GM21390 (cell line): ENCODE results near the gene KBTBD7.
"Not testable (repeated sequence)": the region's sequence is repeated elsewhere in the genome, so short reads cannot be mapped to it uniquely, and the experiment has no call there.

Source experiments
- ATAC-seq: cut with Tn5 transposase; IDR thresholded peaks from one replicate; pipeline ENCODE4 v1.9.1; 2021; ENCODE audit not compliant: unreplicated experiment

KBTBD7 gene

DNA sequence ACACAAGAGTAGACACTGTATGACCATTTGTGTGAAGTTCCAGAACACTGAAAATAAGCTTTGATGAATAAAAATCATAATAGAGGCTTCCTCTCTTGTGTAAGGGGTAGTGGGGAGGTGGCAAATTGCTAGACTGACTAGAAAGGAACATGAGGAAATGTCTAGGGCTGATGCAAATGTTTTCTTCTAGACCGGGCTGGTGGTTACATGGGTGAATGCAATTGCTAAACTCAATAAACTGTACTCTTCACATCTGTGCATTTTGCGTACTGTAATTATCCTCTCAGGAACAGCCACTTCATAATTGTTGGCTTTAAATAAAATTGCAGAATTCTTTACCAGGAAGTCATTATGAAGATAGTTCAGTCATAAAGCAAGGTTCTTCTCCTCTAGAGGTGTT, 5.2 kb upstream of the KBTBD7 start:
- peak; percentile 66 for ATAC-seq

DNA sequence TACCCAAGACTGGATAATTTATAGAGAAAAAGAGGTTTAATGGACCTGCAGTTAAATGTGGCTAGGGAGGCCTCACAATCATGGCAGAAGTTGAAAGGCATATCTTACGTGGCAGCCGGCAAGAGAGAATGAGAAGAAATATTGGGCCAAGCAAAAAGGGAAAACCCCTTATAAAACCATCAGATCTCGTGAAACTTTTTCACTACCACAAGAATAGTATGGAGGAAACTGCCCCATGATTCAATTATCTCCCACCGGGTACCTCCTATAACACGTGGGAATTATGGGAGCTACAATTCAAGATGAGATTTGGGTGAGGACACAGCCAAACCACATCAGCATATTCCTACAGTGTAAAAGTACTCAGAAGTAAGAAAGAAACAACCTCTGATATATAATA, 4.7 kb upstream of the KBTBD7 start:
- ATAC-seq = no peak

DNA sequence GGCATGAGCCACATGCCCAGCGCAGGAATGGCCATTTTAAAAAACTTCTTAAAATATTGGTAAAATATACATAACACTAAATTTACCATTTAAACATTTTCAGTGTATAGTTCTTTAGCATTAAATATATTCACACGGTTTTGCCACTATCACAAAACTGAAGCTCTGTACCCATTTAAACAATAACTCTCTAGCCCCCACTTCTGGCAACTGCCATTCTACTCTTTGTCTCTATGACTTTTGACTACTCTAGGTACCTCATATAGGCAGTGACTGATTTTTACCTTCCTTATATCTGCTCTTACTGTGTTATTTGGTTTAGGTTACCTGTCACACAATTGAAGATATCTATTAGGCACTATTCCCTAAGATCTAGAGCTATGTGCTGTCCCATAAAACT, 2.3 kb upstream of the KBTBD7 start:
- no peak for ATAC-seq

DNA sequence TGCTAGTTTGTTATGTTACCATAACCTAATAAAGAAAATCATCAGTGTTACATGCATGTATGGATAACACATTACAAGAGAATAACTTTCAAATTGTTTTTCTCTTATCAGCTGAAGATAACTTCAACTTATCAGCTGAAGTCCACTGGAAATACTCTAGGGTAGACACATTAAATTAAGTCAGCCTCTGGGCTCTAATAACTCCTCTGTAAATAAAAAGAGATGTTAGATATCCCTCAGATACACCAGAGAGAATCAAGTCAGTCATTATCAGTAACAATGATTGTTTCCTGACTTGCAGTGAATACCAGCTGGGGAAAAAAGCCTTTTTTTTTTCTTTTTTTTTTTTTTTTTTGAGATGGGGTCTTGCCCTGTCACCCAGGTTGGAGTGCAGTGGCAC, 1.6 kb upstream of the KBTBD7 start:
- ATAC-seq = no peak

DNA sequence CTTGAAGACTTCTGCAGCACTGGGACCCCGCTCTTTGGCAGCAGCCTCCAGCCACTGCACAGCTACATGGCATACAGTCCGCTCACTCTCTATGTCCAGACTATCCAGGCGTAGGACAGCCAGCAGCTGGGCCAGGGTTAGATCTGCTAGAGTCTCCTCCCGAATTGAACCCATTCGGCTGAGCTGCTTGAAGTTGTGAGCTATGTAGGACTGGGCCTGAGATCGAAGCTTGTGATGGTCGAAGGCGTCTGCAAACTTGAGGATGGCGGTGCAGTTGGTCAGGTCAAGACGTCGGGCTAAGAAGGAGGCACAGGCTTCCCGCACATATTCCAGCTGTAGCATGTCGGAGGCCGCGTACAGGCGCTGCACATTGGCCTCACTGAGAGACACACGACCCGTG, 900 bp downstream of the KBTBD7 start:
- no peak for ATAC-seq

DNA sequence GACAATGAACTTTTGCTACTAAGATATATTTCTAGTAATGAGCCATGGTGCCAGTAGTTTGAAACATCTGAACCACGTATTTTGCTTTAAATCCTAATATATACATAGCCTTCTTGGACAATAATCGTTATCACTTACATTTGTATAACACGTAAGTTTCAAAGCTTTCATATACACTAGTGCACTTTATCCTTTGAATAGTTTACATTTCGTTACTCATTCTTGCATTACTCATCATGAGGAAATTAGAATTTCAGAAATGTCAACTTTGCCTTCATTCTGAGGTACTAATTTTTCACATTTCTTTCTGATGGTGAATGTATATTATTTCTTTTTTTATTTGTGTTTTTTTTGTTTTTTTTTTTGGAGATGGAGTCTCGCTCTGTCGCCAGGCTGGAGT, 5.8 kb downstream of the KBTBD7 start:
- no peak for ATAC-seq

DNA sequence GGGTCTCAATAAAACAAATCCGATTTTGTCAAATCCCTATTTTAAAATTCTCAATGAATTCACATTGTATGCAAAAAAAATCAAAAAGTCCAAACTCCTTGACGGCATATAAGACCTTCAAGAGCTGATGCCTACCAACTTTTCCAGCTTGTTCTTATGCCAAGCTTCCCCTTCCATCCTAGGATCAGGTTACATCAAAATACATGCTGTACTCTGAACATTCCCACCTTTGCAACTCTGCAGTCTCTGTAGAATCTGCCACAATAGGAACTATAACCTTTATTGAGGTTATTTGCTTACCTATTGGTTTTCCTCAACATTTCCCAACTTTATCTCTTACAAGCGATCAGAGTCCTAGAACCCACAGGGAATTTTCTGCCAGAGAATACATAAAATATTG, 7.9 kb downstream of the KBTBD7 start:
- no peak for ATAC-seq

DNA sequence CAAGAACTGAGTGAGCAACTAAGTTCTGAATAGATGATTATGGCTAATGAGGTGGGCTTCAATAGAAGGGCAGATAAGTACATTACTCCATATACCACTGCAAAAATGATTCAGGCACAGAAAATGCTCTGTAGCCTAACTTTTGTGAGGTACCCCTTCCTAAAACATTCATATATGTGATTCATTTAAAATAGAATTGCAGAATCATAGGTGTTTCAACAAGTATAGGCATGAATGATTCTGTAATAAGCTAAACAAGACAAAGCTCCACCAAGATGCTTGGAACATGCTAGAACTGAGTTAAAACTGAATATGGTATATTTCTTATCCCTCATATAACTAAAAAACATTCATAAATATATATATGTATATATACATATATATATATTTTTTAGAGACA, 12.1 kb downstream of the KBTBD7 start:
- ATAC-seq = no peak

DNA sequence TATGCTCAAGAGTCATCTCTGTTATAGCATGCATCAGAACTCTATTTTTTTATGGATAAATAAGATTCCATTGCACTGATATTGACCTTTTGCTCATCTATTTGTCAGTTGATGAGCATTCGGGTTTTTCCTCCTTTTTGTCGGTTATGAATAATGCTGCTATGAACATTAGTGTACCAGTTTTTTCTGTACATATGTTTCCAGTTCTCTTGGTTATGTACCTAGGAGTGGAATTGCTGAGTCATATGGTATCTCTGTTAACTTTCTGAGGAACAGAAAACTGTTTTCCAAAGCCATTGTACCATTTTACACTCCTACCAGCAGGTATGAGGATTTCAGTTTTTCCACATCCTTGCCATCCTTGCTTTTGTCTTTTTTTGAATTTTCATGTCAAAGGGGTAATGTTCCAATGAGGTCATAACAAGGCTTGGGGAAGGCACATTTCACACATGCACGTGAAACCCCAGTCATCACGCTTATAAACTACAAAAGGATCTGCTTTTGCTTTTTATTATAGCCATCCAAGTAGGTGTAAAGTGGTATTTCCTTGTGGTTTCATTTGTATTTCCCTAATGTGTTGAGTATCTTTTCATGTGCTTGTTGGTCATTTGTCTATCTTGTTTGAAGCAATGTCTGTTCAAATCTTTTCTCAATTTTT, 14.6 kb downstream of the KBTBD7 start:
- no peak for ATAC-seq

DNA sequence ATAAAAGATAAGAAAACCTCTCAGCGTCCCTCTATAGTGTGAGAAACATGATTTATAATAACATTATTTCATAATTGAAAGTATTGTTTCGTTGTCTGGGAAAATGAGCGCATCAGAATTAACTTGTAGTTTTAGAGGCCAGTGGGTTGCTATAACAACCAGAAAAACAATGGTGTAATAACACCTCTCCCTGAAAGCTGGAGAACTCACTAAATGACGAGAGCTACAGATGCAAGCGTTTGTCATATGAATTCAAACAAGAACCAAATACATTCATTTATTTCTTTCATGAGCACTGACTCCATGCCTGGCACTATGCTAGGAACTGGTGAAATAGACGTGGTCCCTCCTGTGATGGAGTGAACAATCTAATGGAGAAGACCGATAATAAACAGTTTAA, 16.3 kb downstream of the KBTBD7 start:
- ATAC-seq = no peak

DNA sequence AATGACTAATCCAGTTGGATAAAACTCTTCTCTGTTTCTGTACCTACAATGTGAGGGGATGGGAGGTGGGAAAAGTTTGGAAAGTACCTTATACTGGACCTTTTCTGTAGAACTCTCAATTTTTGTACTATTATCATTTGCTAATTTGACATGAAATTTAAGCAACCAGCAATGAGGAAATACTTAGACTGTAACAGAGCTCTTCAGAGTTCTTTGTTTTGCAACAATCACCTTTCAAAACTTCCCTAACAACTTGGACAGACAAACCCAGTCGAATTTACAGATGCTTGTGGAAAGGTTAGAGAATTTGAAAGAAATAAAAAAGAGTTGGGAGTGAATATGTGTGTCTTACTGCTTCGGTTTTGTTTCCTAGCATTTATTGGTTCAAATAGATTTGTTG, 16.8 kb downstream of the KBTBD7 start:
- no peak for ATAC-seq

DNA sequence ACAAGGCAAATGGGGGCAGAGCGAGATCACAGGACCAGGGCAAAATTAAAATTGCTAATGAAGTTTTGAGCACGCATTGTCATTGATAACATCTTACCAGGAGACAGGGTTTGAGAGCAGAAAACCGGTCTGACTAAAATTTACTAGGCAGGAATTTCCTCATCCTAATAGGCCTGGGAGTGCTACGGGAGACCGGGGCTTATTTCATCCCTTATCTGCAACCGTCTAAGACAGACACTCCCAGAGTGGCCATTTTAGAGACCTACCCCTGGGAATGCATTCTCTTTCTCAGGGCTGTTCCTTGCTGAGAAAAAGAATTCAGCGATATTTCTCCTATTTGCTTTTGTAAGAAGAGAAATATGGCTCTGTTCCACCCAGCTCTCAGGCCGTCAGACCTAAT, 18.8 kb downstream of the KBTBD7 start:
- not testable (repeated sequence) for ATAC-seq

DNA sequence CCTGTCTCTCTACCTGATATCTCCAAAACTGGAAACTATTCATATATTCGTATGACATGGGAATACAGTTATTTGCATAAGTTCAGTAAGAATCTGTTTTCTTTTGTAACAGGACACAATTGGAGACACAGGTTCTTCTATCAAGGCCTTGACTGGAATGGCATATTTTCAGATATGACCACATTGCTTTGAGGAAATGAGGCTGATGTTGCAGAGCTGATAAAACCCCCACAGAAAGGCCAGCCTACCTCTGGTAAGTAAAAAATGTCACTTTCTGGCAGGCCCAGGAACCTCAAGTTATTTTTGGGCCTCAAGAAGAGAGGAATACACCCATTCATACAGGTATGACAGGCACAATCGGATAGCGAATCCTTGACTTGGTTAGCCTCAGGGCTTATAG, 32.2 kb downstream of the KBTBD7 start:
- no peak for ATAC-seq

DNA sequence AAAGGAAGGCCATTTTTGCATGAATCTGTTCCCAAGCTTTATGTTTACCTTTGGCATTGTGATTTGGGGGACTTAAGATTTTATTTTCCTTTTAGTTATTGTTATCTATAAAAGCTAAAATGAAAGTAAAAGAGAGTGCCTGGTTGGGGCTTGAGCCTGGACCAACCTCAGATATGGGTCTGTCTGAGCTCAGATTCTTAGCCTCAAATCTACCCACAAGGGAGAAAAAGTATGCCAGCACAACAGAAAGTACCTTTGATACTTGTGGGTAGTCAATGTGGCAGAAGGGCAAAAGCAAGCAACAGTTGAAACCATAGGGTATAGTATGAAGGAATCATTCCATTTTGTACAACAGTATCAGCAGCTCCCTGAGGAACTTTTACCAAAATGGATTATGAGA, 35.2 kb downstream of the KBTBD7 start:
- ATAC-seq = no peak

DNA sequence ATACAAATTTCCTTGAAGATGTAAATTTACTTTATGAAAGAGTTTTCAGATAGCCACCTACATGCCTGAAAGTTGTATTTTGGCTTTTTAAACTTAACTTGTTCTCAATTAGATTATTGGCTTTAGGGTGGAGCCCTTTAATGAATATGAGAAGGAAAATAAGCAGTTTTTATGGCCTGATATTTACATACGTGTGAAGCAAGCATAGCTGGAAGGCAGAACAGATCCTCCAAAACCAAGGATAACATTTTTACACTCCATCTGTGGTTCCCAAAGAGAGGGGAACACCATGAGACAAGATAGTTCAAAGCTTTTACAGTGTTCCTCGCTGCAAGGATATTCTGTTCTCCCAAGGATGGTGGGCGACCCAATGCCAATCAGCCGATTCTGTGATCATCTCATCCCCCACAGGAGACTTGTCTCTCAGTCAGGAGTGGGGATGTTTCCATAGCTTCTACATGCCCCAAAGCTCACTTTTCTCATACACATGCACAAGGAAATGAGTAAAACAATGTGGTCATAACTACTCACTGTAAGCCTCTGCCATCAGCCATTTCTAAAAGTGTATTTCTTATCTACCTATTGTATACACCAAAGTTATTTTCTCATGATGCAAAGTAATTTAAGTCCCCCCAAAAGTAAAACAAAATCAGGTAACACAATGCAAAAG, 37.2 kb downstream of the KBTBD7 start:
- ATAC-seq = no peak

DNA sequence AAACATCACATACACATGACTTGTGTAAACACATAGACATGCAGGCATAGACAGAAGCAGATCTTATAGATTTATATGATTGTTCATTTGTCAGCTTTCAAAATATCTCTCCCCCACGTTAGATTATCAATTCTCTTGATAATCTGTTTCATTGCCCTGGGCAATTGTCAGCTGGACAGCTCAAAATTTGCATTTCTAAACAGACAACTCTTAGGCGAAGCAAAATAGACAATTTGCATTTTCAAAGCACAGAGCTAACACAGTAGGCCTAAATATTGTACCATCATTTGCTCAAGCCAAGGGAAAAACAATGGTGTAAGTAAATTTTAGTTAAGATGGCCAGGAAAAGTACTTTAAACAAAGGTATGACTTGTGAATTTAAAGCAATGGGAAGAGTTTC, 37.7 kb downstream of the KBTBD7 start:
- ATAC-seq = no peak

DNA sequence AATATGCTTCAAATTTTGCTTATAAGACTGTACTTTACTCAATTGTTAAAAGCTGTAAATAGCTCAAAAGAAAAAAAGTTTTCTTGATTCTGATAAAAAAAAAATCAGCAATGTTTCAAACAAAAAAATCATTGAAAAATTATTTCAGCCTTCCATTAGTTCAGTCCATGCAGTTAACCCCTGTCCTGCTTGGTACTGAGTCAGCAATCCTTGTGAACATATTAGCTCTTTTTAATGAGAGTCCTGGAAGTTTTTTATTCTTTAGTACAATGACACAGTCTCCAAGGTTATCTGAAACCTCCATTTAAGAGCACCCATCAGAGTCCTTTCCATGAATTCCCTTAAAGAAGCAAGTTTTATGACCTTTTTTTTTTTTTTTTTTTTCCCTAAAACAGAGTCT, 40.3 kb downstream of the KBTBD7 start:
- ATAC-seq = no peak

DNA sequence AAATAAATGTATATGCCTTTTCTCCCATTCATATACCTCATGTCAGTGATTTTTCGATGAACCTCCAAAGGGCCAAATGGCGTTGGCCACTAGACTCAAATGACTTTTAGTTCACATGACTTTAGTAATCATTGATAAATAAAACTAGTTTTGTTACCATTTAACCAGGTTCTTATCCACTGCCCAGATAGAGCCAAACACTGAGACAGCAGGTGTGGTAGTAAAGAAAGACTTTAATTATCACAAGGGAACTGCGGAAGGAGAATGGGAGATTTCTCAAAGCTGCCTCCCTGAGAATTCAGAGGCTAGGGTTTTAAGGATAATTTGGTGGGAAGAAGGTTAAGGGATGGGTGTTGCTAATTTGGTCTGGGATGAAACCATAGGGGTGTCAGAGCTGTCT, 42.4 kb downstream of the KBTBD7 start:
- ATAC-seq = no peak

DNA sequence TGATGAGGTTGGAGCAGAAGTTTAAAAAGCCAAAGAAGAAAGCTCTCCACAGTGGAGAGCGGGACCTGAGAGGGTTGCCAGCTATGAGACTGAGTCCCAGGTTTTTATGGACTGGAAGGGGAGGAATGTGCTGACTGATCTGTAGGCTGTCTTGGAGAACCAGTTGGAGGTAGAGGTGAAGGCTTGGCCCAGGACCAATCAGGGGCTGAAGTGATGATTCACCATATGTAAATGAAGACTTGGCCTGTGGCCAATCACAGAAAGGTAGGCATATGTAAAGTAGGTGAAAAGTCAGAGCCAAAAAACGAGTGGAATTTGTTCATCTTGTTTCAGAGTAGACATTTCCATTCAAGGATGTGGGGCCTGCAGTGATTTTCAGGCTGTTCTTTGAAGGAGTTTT, 44.3 kb downstream of the KBTBD7 start:
- ATAC-seq = no peak

DNA sequence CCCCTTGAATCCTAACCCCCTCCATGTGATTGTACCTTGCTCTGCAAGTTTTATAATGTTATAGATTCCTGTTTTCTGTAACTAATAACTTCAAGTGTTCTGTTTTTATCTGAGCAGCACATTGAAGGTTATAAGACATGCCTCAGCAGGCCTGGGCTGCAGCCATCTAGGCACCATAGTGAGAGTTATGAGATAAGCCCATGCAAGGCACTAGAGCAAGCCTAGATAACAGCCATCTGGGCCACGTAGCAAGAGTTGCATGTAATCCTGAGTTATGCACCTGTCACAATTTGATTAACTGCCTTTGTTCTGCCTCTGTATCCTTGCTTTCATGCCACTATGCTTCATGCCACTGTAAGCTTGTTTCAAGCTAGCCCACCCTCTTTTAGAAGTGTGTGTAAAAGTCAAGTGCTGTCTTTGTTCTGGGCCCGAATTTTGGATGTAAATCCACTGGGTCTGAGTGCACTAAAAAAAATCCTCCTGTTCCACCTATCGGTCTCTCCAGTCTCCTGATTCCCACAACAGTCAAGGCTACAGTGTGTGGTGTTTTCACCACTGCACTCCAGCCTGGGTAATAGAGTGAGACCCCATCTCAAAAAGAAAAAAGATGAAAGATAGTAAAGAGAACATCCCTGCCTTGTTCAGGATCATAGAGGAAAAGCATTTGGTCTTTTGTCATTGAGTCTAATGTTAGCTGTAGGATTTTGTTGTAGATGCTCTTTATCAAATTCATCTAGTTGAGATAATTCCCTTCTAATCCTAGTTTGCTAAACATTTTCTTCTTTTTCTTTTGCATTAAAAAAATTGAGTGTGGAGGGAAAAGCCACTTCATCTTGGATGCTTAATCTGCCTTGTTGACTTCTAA, 45.7 kb downstream of the KBTBD7 start:
- ATAC-seq = no peak

DNA sequence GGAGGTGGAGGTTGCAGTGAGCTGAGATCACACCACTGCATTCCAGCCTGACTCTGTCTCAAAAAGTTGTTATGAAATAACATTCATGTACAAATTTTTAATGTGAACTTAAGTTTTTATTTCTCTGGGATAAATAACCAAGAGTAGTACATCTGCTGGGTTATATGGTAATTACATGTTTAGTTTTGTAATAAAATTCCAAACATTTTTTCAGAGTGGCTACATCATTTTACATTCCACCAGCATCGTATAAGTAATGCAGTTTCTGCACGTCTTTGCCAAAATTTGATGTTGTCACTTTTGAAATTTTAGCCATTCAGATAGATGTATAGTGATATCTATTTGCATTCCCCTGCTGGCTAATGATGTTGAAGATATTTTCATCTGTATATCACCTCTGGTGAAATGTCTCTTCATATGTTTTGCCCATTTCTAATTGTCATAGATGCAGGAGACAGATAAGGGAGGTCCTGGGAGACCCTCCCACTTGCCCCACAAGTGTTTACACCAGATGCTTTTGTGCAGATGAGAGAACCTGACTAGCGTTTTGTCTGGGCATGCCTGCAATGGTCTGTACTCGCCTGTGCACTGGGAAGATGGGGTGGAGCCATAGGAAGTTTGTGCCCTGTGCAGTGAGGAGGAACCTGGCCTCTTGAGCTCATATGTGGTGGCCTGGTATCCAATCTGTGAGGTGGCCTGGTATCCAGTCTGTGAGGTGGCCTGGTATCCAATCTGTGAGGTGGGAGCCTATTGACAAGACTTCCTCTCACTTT, 49.0 kb downstream of the KBTBD7 start:
- no peak for ATAC-seq
